ENCODE results near the gene VWF.
A peak's percentile ranks its signal among the peaks of the same experiment; 100 is the strongest.
"Not testable (repeated sequence)": the region's sequence is repeated elsewhere in the genome, so short reads cannot be mapped to it uniquely, and the experiment has no call there.

Gene VWF

GRCh38 chr12:6124411-6125309 lies at the start of gene VWF:
TSS of gene VWF (minus strand) at chr12:6124670. CDS start at chr12:6123196, 1,474 bp downstream.
- intact Hi-C loops (cut with DNase I): no loop called here
- peak in 1 of 42 donors; percentile 28 for DNase-seq

DNA sequence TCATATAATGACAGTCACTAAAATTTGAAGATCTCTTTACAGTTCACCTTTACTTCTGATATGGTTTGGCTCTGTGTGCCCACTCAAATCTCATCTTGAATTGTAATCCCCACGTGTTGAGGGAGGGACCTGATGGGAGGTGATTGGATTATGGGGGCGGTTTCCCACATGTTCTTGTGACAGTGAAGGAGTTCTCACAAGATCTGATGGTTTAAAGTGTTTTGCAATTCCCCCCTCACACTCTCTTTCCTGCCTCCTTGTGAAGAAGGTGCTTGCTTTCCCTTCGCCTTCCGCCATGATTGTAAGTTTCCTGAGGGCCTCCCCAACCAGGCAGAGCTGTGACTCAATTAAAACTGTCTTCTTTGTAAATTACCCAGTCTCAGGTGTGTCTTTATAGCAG lies 48.4 kb upstream of the VWF start:
- DNase-seq: no peak
- intact Hi-C loops (cut with DNase I): no loop called here

GRCh38 chr12:6172086-6172485 lies 47.6 kb upstream of the VWF start:
- DNase-seq: no peak
- intact Hi-C loops (cut with DNase I): no loop called here

DNA sequence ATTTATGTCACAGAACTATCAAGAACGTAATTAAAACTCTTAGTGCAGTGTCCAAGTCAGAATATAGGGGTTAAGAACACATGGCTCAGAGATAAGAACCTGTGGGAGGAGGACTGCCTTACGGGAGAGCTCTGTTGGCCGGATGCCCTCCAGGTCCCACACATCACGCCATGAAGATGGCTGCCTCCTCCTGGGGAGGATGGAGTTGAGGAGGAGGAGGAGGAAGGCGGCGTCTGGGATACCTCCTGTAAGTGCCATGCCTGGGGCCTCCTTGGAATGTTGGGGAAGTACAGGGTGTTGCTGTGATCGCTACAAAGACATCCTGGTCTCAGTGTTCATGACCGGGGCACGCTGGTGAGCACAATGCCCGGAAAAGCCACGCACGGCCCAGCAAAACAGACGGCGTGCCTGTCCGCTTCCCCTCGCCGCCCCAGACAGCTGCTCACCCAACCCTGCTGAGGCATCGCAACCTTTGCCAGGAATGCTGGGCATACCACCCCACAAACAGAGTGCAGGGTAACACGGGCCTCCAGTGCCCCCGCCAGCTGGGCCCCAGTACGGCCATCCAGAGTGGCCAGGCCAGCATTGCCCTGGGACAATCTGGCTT lies 47.0 kb upstream of the VWF start:
- intact Hi-C loops (cut with DNase I): no loop called here
- no peak for DNase-seq

- peak in 20 of 42 donors; percentile 13 to 71 (median 36) for DNase-seq
- intact Hi-C loops (cut with DNase I): no loop called here
Observed at GRCh38 chr12:6167327-6168280, 43.1 kb upstream of the VWF start.

DNA sequence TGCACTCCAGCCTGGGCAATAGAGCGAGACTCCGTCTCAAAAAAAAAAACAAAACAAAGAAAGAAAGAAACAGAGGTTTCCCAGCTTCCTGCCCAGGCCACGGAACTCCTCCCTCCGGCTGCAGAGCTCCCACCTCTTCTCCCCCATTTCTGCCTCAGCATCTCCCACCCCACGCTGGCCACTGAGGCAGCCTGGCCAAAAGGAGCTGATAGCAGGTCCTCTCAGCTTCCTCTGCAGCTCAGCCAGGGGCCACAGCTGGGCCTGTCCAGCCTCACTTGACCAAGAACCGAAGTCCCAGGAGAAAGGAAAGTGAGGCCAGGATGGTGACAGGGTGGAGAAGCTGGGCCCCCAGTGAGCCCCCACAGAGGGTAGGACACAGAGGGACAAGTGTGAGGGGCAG lies 42.3 kb upstream of the VWF start:
- intact Hi-C loops (cut with DNase I): no loop called here
- no peak for DNase-seq

- DNase-seq: no peak
- intact Hi-C loops (cut with DNase I): no loop called here
Observed at GRCh38 chr12:6165395-6165794, 40.9 kb upstream of the VWF start.

GRCh38 chr12:6163416-6164060 lies 39.1 kb upstream of the VWF start:
- intact Hi-C loops (cut with DNase I): no loop called here
- peak in 1 of 42 donors; percentile 34 for DNase-seq

- intact Hi-C loops (cut with DNase I): no loop called here
- peak in 15 of 42 donors; percentile 27 to 66 (median 46) for DNase-seq
Observed at GRCh38 chr12:6161124-6161882, 36.8 kb upstream of the VWF start.

- DNase-seq; intact Hi-C loops (cut with DNase I): not testable (repeated sequence)
Observed at GRCh38 chr12:6160049-6160649, 35.7 kb upstream of the VWF start.

GRCh38 chr12:6159166-6160011 lies 34.9 kb upstream of the VWF start:
- intact Hi-C loops (cut with DNase I); DNase-seq: not testable (repeated sequence)

DNA sequence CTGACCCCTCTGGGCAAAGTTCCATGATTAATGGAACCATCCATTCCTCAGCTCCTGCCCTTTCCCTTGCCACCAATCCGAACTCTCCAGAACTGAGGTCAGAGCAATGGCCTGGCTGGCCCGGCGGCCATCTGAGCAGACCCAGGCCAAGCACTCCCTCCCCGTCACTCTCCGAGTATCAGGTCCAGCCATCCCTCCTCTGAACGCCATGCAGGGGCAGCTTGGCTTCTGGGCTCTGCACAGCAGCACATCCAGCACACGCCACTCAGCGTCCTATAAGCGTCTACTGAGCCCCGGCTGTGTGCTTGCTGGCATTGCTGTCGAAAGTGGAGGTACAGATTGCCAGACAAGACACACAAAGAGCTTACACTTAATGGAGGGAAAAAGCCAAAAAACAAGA lies 34.3 kb upstream of the VWF start:
- no peak for DNase-seq
- intact Hi-C loops (cut with DNase I): no loop called here

GRCh38 chr12:6158255-6158654 lies 33.8 kb upstream of the VWF start:
- no peak for DNase-seq
- intact Hi-C loops (cut with DNase I): no loop called here

DNA sequence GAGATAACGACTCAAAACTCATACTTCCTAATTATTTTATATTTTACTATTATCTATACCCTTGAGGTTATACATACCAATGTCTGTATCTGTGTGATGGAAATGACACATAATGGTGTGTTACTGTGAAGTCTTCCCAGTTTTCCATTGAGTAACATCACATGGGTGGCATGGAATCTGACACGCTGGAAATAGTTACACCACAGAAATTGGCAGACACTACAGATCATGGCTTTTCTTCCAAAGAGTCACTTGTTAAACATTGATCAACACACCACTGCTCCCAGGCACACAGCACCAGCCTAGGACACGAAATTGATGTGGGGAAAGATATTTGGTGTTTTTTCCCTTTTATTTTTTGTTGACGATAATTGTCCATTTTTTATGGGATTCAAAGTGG lies 33.0 kb upstream of the VWF start:
- intact Hi-C loops (cut with DNase I): no loop called here
- DNase-seq: no peak

- DNase-seq: peak in 10 of 42 donors; percentile 10 to 27 (median 18)
Observed at GRCh38 chr12:6154730-6155459, 30.4 kb upstream of the VWF start.

GRCh38 chr12:6148722-6149121 lies 24.3 kb upstream of the VWF start:
- DNase-seq; intact Hi-C loops (cut with DNase I): not testable (repeated sequence)

More at GRCh38 chr12:6154730-6155459, 30.4 kb upstream of the VWF start:
- intact Hi-C loops (cut with DNase I): no loop called here
